ENCODE results near the gene PTK7. TPM values are rescaled to one million over a fixed set of nuclear protein-coding genes. Genes with fewer than 3 reads are reported as not detected.
"Not testable (repeated sequence)": the region's sequence is repeated elsewhere in the genome, so short reads cannot be mapped to it uniquely, and the experiment has no call there.

Gene PTK7
- total RNA-seq, 1 experiment from 2014 or later = 106 TPM

DNA sequence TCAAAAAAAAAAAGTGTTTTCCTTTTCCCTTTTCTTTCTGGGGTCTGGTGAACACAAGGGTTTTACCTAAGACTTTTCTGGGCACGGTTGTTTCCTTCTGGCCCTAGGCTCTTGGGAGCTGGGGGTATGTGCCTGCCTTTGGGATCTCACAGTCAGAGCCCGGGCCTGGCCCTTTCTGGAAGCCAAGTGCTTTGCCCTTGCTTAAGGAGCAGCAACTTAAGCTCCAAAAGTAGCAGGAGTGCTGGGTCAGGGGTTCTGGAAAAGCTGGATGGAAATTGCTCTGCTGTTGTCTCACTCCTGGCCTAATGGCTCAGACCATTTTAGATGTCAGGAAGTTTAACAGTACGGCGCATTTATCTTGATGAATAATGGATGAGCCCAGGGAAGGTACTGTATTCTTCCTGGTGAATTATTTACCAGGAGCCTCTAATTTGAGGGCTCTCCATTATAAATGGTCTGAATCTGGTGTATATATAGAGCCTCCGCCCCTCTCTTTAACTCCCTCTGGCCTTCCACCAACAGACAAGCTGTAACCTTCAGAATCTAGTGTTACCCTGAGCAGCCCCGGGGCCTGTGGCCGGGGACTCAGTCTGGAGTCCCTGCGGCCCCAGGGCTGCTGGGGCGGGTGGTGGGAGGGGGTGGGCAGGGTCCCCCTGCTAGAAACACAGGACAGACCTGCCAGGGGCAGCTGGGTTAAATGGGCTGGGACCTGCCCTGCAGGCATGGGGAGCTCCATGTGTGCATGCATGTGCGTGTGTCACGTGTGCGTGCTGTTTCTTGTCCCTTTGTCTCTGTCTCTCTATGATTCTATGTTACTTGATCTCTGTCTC is 37.5 kb downstream of the PTK7 start:
- Histone ChIP-seq H3K27me3 (ENCODE audit: insufficient read depth, low read depth) (no peaks in the 10 kb centered on the region), H3K4me2 (no peak overlapping the region), H3K79me2 (ENCODE audit: low read depth) (peaks cover 26% of the 10 kb centered on the region), H4K20me1 (ENCODE audit: insufficient read depth) (no peaks in the 10 kb centered on the region), H3K27ac (no peak overlapping the region; the same call in 1 of the 2 replicates), H3K9me3 (ENCODE audit: insufficient read depth, low read depth) (no peaks in the 10 kb centered on the region), H3K4me3 (no peak overlapping the region), H3F3A (ENCODE audit: insufficient read depth, low read depth) (peaks cover 5% of the 10 kb centered on the region; the same call in 1 of the 2 replicates), H2AFZ (no peak overlapping the region), H3K36me3 (ENCODE audit: low read depth) (no peaks in the 10 kb centered on the region), H3K4me1 (replicated peaks; ENCODE audit: insufficient read depth) (peaks cover 15% of the 10 kb centered on the region; the same call in 1 of the 2 replicates), H3K9me2 (ENCODE audit: insufficient read depth) (no peaks in the 10 kb centered on the region)
- intact Hi-C loops (cut with micrococcal nuclease; ENCODE audit: unreplicated experiment) = no loop called here
- BruUV-seq (replicated peaks) = no TSS peak
- TF ChIP-seq, protein P1, sequence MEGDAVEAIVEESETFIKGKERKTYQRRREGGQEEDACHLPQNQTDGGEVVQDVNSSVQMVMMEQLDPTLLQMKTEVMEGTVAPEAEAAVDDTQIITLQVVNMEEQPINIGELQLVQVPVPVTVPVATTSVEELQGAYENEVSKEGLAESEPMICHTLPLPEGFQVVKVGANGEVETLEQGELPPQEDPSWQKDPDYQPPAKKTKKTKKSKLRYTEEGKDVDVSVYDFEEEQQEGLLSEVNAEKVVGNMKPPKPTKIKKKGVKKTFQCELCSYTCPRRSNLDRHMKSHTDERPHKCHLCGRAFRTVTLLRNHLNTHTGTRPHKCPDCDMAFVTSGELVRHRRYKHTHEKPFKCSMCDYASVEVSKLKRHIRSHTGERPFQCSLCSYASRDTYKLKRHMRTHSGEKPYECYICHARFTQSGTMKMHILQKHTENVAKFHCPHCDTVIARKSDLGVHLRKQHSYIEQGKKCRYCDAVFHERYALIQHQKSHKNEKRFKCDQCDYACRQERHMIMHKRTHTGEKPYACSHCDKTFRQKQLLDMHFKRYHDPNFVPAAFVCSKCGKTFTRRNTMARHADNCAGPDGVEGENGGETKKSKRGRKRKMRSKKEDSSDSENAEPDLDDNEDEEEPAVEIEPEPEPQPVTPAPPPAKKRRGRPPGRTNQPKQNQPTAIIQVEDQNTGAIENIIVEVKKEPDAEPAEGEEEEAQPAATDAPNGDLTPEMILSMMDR (conservative IDR thresholded peaks at IDR 0.05) = no peak
- no peak for TF ChIP-seq EZH2 (IDR thresholded peaks at IDR 0.05; ENCODE audit: low read depth)
- CTCF ChIA-PET = interaction anchor here (0.5 to 0.6 kb wide), 3 partner anchors 9 to 923 kb away, joined by 3 to 8 read pairs (median 3); no protein-coding TSS in a partner anchor
- DNase-seq = no peak
- POLR2A ChIA-PET (ENCODE audit: unreplicated experiment) = interaction anchor here (0.5 kb wide), 1 partner anchor 15 kb away, joined by 7 read pairs; no protein-coding TSS in a partner anchor

DNA sequence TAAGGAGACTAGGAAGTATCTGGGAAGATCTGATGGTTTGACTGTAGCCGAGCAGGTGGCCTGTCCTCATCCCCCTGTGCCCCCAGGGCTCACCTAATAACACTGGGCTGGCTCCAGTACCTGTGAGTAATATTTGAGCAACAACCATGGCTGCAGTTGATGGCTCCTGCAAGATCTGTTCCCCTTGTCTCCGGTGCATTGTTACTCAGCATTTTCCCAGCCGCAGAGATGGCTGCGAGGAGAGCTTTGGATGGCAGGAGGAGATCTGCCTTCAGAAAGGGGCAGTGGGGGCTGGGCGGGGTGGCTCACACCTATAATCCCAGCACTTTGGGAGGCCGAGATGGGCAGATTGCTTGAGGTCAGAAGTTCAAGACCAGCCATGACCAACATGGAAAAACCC is 39.3 kb downstream of the PTK7 start:
- intact Hi-C loops (cut with micrococcal nuclease; ENCODE audit: unreplicated experiment) = no loop called here
- peak in 1 of 2 experiments; percentile 65 for DNase-seq
- H3K9me3 ChIP-seq (ENCODE audit: insufficient read depth, low read depth) = no peaks in the 10 kb centered on the region
- no peaks in the 10 kb centered on the region for H3K36me3 ChIP-seq (ENCODE audit: low read depth)
- H3K4me1 ChIP-seq (replicated peaks; ENCODE audit: insufficient read depth) = peaks cover 21% of the 10 kb centered on the region
- BruUV-seq (replicated peaks) = no TSS peak
- no peaks in the 10 kb centered on the region for H4K20me1 ChIP-seq (ENCODE audit: insufficient read depth)
- ChIA-PET POLR2A (ENCODE audit: unreplicated experiment) (no interaction called here), CTCF (interaction anchor here (0.6 kb wide), 1 partner anchor 149 kb away, joined by 7 read pairs; no protein-coding TSS in a partner anchor)
- H3K27ac ChIP-seq = no peak overlapping the region
- H3K9me2 ChIP-seq (ENCODE audit: insufficient read depth) = no peaks in the 10 kb centered on the region
- H3K27me3 ChIP-seq (ENCODE audit: insufficient read depth, low read depth) = no peaks in the 10 kb centered on the region
- TF ChIP-seq EZH2 (IDR thresholded peaks at IDR 0.05; ENCODE audit: low read depth) = no peak
- TF ChIP-seq, protein P1 (conservative IDR thresholded peaks at IDR 0.05) = no peak
- no peak overlapping the region for H2AFZ ChIP-seq
- H3K4me3 ChIP-seq = no peak overlapping the region
- H3K79me2 ChIP-seq (ENCODE audit: low read depth) = peaks cover 38% of the 10 kb centered on the region
- H3F3A ChIP-seq (ENCODE audit: insufficient read depth, low read depth) = peaks cover 13% of the 10 kb centered on the region; the same call in 1 of the 2 replicates
- no peak overlapping the region; the same call in 1 of the 2 replicates for H3K4me2 ChIP-seq

DNA sequence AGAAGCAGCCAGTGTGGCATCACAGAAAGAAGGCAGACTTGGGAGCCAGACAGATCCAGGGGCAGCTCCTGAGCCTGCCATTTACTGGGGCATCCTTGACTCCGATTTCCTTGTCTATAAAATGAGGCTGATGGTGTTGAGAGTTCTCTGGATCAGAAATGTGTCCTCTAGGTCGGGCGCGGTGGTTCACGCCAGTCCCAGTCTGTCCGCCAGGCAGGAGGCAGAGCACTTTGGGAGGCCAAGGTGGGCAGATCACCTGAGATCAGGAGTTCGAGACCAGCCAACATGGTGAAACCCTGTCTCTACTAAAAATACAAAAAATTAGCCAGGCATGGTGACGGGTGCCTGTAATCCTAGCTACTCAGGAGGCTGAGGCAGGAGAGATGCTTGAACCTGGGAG is 41.4 kb downstream of the PTK7 start:
- H3K79me2 ChIP-seq (ENCODE audit: low read depth) = peaks cover 43% of the 10 kb centered on the region
- POLR2A ChIA-PET (ENCODE audit: unreplicated experiment); intact Hi-C loops (cut with micrococcal nuclease; ENCODE audit: unreplicated experiment); H4K20me1 ChIP-seq (ENCODE audit: insufficient read depth); H3K27ac ChIP-seq; BruUV-seq (replicated peaks); CTCF ChIA-PET; H3K27me3 ChIP-seq (ENCODE audit: insufficient read depth, low read depth); H3K9me3 ChIP-seq (ENCODE audit: insufficient read depth, low read depth); H2AFZ ChIP-seq; H3K36me3 ChIP-seq (ENCODE audit: low read depth); H3K4me3 ChIP-seq; H3K9me2 ChIP-seq (ENCODE audit: insufficient read depth); H3K4me2 ChIP-seq; DNase-seq: not testable (repeated sequence)
- H3K4me1 ChIP-seq (replicated peaks; ENCODE audit: insufficient read depth) = peaks cover 40% of the 10 kb centered on the region
- peaks cover 29% of the 10 kb centered on the region; the same call in 1 of the 2 replicates for H3F3A ChIP-seq (ENCODE audit: insufficient read depth, low read depth)

Measured in PC-9 (cell line).